Loucy (cell line): ENCODE measurements around the gene SIAH1.

ENCODE experiments used
- H2AFZ ChIP-seq: fragments of 200-600 bp; sonication (generic); 2 replicates; pipeline ENCODE4 v1.6.0; 2016; ENCODE audit warnings: antibody characterized with exemption, mild to moderate bottlenecking, low read length, moderate library complexity
- H3F3A ChIP-seq: fragments of 200-600 bp; 2 replicates; pipeline ENCODE4 v1.6.0; 2016; ENCODE audit warnings: antibody characterized with exemption, low read depth, mild to moderate bottlenecking
- H3K27me3 ChIP-seq: fragments of 200-600 bp; sonication (generic); 2 replicates; pipeline ENCODE4 v1.6.1; 2014; ENCODE audit warnings: low read length, mild to moderate bottlenecking; ENCODE audit not compliant: insufficient read depth, poor library complexity, severe bottlenecking
- H3K36me3 ChIP-seq: fragments of 200-600 bp; sonication (generic); 2 replicates; pipeline ENCODE4 v1.6.1; 2016; ENCODE audit warnings: low read length; ENCODE audit not compliant: insufficient read depth
- H3K4me1 ChIP-seq: fragments of 200-600 bp; sonication (generic); 2 replicates; pipeline ENCODE4 v1.5.1; 2014; ENCODE audit warnings: low read length, mild to moderate bottlenecking; ENCODE audit not compliant: insufficient read depth, poor library complexity, severe bottlenecking
- H3K4me2 ChIP-seq: fragments of 200-600 bp; sonication (generic); 2 replicates; pipeline ENCODE4 v1.6.0; 2014; ENCODE audit warnings: antibody characterized with exemption, low read length, low read depth, mild to moderate bottlenecking; ENCODE audit not compliant: poor library complexity, severe bottlenecking
- H3K4me3 ChIP-seq: fragments of 200-600 bp; sonication (generic); 2 replicates; pipeline ENCODE4 v1.5.1; 2014; ENCODE audit warnings: low read length, mild to moderate bottlenecking, mixed read lengths; ENCODE audit not compliant: poor library complexity, severe bottlenecking
- H3K79me2 ChIP-seq: fragments of 200-600 bp; sonication (generic); 2 replicates; pipeline ENCODE4 v1.6.1; 2014; ENCODE audit warnings: low read length; ENCODE audit not compliant: insufficient read depth
- H3K9ac ChIP-seq: fragments of 200-600 bp; sonication (generic); 2 replicates; pipeline ENCODE4 v1.6.0; 2014; ENCODE audit warnings: mild to moderate bottlenecking, low read depth, low read length, moderate library complexity; ENCODE audit not compliant: poor library complexity, severe bottlenecking
- H3K9me2 ChIP-seq: fragments of 200-600 bp; sonication (generic); replicated peaks from 2 replicates; pipeline ENCODE4 v1.6.1; 2016; ENCODE audit warnings: low read depth, low read length, mixed read lengths
- H3K9me3 ChIP-seq: fragments of 200-600 bp; sonication (generic); 2 replicates; pipeline ENCODE4 v1.6.1; 2014; ENCODE audit warnings: mild to moderate bottlenecking, antibody characterized with exemption, low read length, low read depth; ENCODE audit not compliant: insufficient read depth
- H4K20me1 ChIP-seq: fragments of 200-600 bp; sonication (generic); 2 replicates; pipeline ENCODE4 v1.6.0; 2014; ENCODE audit warnings: antibody characterized with exemption, low read length, mild to moderate bottlenecking; ENCODE audit not compliant: insufficient read depth, poor library complexity, severe bottlenecking
- CTCF ChIP-seq: fragments of 200-600 bp; sonication (generic); conservative IDR thresholded peaks from 2 replicates; pipeline ENCODE4 v1.5.1; 2014; ENCODE audit warnings: mild to moderate bottlenecking, antibody characterized with exemption, low read length
- EZH2phosphoT487 ChIP-seq: fragments of 200-600 bp; IDR thresholded peaks from 2 replicates; pipeline ENCODE4 v1.6.1; 2018; ENCODE audit warnings: antibody characterized with exemption, mild to moderate bottlenecking, moderate library complexity, borderline replicate concordance

The SIAH1 gene

DNA sequence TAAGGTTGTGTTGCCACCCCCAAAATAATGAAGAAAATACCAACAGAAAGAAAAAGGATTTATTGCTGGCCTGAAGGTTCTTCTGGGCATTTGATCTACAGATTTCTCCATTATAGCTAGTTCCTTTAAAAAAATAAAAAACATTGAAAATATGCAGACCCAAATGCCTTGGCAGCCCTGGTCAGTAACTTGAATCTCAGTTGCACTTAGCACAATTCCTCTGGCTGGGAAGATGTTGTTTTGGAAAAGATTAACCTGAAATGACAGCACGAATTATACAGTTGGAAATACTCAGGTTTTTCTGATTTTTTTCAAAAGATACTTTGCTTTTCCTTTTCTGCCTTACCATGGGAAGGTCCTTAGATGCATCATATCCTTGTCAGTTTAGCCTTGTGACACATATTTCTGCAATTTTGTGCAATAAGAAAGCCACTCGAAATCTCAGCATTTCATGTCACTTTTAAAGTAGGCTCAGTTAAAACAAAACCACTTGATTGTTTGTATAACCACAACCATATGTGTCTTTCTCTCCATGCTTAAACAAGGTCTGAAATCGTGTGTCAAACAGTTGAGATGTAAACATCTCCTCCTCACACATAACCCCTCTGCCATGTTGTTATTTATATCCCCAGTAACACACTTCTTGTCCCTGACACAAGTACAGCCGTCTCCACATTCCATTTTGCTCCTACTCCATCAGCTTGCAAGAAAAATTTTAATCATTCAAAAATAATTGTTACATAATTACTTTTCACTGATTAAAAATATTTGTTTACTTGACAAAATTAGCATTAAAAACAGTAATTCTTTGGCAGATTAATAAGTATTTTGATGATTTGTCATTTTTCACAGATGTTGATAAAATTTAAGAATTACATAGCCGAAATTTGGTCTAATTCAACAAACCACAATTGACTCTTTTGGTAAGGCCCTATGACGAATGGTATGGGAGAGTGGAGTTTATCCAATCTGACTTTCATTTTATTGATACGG lies 61.1 kb downstream of the SIAH1 start:
- Histone ChIP-seq H3K36me3 (0 out of 2 replicates have a peak, but pooled peaks cover 9% of the 10 kb centered on the region), H3K9ac (no peak overlapping the region), H3K4me3 (no peak overlapping the region), H3K4me2 (no peak overlapping the region), H3K27me3 (no peaks in the 10 kb centered on the region), H3K9me2 (no peaks in the 10 kb centered on the region), H3K4me1 (peaks cover 7% of the 10 kb centered on the region), H2AFZ (no peak overlapping the region), H3K9me3 (no peaks in the 10 kb centered on the region), H3F3A (no peaks in the 10 kb centered on the region), H4K20me1 (no peaks in the 10 kb centered on the region), H3K79me2 (no peaks in the 10 kb centered on the region; the same call in 1 of the 2 replicates)
- TF ChIP-seq CTCF: no peak
- TF ChIP-seq EZH2phosphoT487: no peak

DNA sequence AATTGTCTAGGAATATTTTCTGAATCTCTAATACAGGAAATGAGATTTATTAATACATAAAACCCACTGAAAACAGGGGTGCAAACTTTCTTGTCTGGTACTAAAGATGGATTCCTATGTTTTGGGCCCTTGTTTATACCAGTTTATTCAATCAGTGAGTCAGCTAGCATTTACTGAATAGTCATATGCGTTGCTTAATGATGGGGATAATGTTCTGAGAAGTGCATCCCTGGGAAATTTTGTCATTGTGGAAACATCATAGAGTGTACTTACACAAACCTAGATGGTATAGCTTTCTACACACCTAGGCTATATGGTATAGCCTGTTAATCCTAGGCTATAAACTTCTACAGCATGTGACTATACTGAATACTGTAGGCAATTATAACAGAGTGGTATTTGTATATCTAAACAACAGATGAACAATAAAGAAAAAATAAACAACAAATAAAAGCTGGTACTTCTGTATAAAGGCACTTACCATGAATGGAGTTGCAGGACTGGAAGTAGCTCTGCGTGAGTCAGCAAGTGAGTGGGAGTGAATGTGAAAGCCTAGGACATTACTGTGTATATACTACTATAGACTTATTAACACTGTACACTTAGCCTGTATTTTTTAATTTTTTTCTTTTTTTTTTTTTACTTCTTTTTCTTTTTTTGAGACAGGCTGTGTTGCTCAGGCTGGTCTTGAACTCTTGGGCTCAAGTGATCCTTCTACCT lies 63.7 kb downstream of the SIAH1 start:
- no peaks in the 10 kb centered on the region for H3K27me3 ChIP-seq
- no peaks in the 10 kb centered on the region; the same call in 1 of the 2 replicates for H3K79me2 ChIP-seq
- no peak overlapping the region for H3K9ac ChIP-seq
- H2AFZ ChIP-seq: no peak overlapping the region
- 0 out of 2 replicates have a peak, but pooled peaks cover 9% of the 10 kb centered on the region for H3K36me3 ChIP-seq
- H3K9me3 ChIP-seq: no peaks in the 10 kb centered on the region
- H3F3A ChIP-seq: peaks cover 7% of the 10 kb centered on the region
- no peak overlapping the region for H3K4me3 ChIP-seq
- H4K20me1 ChIP-seq: no peaks in the 10 kb centered on the region
- no peaks in the 10 kb centered on the region for H3K9me2 ChIP-seq
- no peak for TF ChIP-seq EZH2phosphoT487
- TF ChIP-seq CTCF: no peak
- H3K4me1 ChIP-seq: peaks cover 26% of the 10 kb centered on the region
- H3K4me2 ChIP-seq: no peak overlapping the region

GRCh38 chr16:48318630-48319029 lies 66.6 kb downstream of the SIAH1 start:
- no peaks in the 10 kb centered on the region for H3K9me3 ChIP-seq
- no peak overlapping the region for H2AFZ ChIP-seq
- no peaks in the 10 kb centered on the region; the same call in 1 of the 2 replicates for H3K79me2 ChIP-seq
- no peak for TF ChIP-seq CTCF
- no peaks in the 10 kb centered on the region for H3K9me2 ChIP-seq
- H4K20me1 ChIP-seq: no peaks in the 10 kb centered on the region
- H3K4me1 ChIP-seq: peaks cover 26% of the 10 kb centered on the region
- peak overlapping the region; percentile 10 for H3K9ac ChIP-seq
- H3K36me3 ChIP-seq: 0 out of 2 replicates have a peak, but pooled peaks cover 3% of the 10 kb centered on the region
- H3K27me3 ChIP-seq: no peaks in the 10 kb centered on the region
- peak overlapping the region; percentile 78 for H3K4me2 ChIP-seq
- peaks cover 12% of the 10 kb centered on the region for H3F3A ChIP-seq
- peak overlapping the region; percentile 57 for H3K4me3 ChIP-seq
